A673 (cell line): Measurements from ENCODE around the gene DRD2. TPM values are rescaled to one million over a fixed set of nuclear protein-coding genes. Genes with fewer than 3 reads are reported as not detected.

Experiments used
- BruUV-seq: library from RNA; stranded (reverse); fragments of 400-500 nt; replicated peaks from 2 replicates; lab custom pipeline; 2021; lab: Mats Ljungman, UMichigan
- CTCF ChIA-PET: fragments of 300-600 bp; sonication (Branson Sonifier 250); formaldehyde crosslinking; loops from one replicate; lab custom pipeline; 2022; ENCODE audit warnings: antibody characterized with exemption; lab: Charles Lee
- POLR2A ChIA-PET: fragments of 300-600 bp; sonication (Branson Sonifier 250); formaldehyde crosslinking; loops from one replicate; lab custom pipeline; 2022; ENCODE audit warnings: antibody characterized with exemption; ENCODE audit not compliant: low non-redundant PET; lab: Charles Lee
- DNase-seq: peaks from one replicate; pipeline ENCODE4 v3.0.0-alpha.2; 2015; ENCODE audit warnings: low spot score
- H3K27ac ChIP-seq: fragments of 200-600 bp; sonication (generic); 2 replicates; pipeline ENCODE4 v1.5.1; 2016; ENCODE audit warnings: mixed run types, low read depth, mild to moderate bottlenecking, mixed read lengths, antibody characterized with exemption, low read length; ENCODE audit not compliant: poor library complexity, severe bottlenecking
- H3K27me3 ChIP-seq: fragments of 200-600 bp; sonication (generic); replicated peaks from 2 replicates; pipeline ENCODE4 v1.6.1; 2017; ENCODE audit warnings: mixed run types, low read depth, mild to moderate bottlenecking, mixed read lengths, antibody characterized with exemption, low read length; ENCODE audit not compliant: insufficient read depth, poor library complexity
- H3K36me3 ChIP-seq: fragments of 200-600 bp; sonication (generic); 2 replicates; pipeline ENCODE4 v1.6.1; 2016; ENCODE audit warnings: mixed run types, mild to moderate bottlenecking, mixed read lengths, antibody characterized with exemption, low read length; ENCODE audit not compliant: insufficient read depth, poor library complexity, severe bottlenecking
- H3K4me1 ChIP-seq: fragments of 200-600 bp; sonication (generic); 2 replicates; pipeline ENCODE4 v1.6.1; 2017; ENCODE audit warnings: mixed run types, mild to moderate bottlenecking, mixed read lengths, antibody characterized with exemption, low read length; ENCODE audit not compliant: insufficient read depth, poor library complexity, severe bottlenecking
- H3K4me3 ChIP-seq: fragments of 200-600 bp; sonication (generic); 2 replicates; pipeline ENCODE4 v1.5.1; 2016; ENCODE audit warnings: low read depth, mixed run types, mild to moderate bottlenecking, mixed read lengths, low read length; ENCODE audit not compliant: poor library complexity, severe bottlenecking
- H3K9me3 ChIP-seq: fragments of 200-600 bp; sonication (generic); 2 replicates; pipeline ENCODE4 v1.6.1; 2016; ENCODE audit warnings: mixed run types, low read depth, mild to moderate bottlenecking, mixed read lengths, antibody characterized with exemption, low read length; ENCODE audit not compliant: poor library complexity, severe bottlenecking
- EZH2 ChIP-seq: fragments of 200-600 bp; sonication (generic); IDR thresholded peaks from 2 replicates; pipeline ENCODE4 v1.6.1; 2017; ENCODE audit warnings: borderline replicate concordance, low read depth, mild to moderate bottlenecking, mixed read lengths, antibody characterized with exemption, low read length; ENCODE audit not compliant: poor library complexity, severe bottlenecking
- intact Hi-C: fragments of 100-400 bp; cut with micrococcal nuclease; formaldehyde crosslinking; loops from one replicate; pipeline ENCODE4 v1.10.0; 2022; ENCODE audit not compliant: unreplicated experiment
- total RNA-seq: library from RNA; stranded (reverse); gene quantifications from 2 replicates; pipeline ENCODE4 v1.2.3, GENCODE V29; 2021
- TF ChIP-seq, protein P1 (sequence below): fragments of 300-800, 200-600 bp; sonication (generic); conservative IDR thresholded peaks from 2 replicates; pipeline ENCODE4 v1.5.1; 2017; ENCODE audit warnings: low read depth, mild to moderate bottlenecking, antibody characterized with exemption, low read length, moderate library complexity, mixed read lengths

The DRD2 gene
- total RNA-seq, 1 experiment from 2014 or later = 0.39 TPM

DNA sequence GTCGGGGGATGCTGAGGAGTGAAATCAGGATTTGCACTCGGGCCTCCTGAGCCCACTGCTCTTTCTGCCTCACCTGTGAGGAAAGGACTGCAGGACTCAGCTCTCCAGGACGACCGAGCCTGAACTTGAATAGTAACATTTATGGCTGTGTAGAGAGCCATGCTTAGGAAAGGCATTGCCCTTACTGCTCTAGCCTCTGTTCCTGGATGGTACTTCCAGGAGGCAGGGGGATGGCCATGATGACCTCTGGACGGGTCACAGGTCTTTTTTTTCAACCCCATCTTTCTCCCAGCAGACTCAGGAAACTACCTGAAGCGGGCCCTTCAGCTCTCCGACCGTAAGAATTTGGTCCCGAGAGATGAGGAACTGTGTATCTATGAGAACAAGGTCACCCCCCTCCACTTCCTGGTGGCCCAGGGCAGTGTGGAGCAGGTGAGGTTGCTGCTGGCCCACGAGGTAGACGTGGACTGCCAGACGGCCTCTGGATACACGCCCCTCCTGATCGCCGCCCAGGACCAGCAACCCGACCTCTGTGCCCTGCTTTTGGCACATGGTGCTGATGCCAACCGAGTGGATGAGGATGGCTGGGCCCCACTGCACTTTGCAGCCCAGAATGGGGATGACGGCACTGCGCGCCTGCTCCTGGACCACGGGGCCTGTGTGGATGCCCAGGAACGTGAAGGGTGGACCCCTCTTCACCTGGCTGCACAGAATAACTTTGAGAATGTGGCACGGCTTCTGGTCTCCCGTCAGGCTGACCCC, 76.3 kb downstream of the DRD2 start:
- Histone ChIP-seq H3K27ac (no peak overlapping the region), H3K27me3 (no peaks in the 10 kb centered on the region), H3K4me1 (no peaks in the 10 kb centered on the region), H3K36me3 (no peaks in the 10 kb centered on the region), H3K4me3 (no peak overlapping the region), H3K9me3 (no peaks in the 10 kb centered on the region)
- ChIA-PET POLR2A (no interaction called here), CTCF (no interaction called here)
- no peak for DNase-seq
- intact Hi-C loops = no loop called here
- BruUV-seq = no TSS peak
- no peak for TF ChIP-seq EZH2

DNA sequence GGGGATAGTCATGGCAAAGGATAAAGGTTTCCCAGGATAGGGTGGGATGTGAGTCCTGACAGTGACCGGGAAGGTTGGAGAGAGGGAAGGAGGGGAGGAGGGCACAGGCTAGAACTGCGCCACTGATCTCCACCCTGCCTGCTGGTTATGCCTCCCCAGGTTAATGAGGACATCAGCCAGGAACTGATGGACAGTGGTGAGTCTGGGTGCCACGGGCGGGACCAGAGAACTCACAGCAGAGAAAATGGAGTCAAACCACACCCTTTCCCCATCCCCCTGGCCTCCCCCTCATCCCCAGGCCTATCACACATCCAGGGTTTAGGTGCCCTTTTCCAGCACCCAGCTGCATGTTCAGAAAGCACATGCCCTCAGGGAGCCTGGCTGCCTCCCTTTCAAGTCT, 77.4 kb downstream of the DRD2 start:
- no peaks in the 10 kb centered on the region for H3K4me1 ChIP-seq
- no TSS peak for BruUV-seq
- no peak overlapping the region for H3K27ac ChIP-seq
- H3K36me3 ChIP-seq = no peaks in the 10 kb centered on the region
- ChIA-PET CTCF (no interaction called here), POLR2A (no interaction called here)
- TF ChIP-seq EZH2 = no peak
- TF ChIP-seq, protein P1, sequence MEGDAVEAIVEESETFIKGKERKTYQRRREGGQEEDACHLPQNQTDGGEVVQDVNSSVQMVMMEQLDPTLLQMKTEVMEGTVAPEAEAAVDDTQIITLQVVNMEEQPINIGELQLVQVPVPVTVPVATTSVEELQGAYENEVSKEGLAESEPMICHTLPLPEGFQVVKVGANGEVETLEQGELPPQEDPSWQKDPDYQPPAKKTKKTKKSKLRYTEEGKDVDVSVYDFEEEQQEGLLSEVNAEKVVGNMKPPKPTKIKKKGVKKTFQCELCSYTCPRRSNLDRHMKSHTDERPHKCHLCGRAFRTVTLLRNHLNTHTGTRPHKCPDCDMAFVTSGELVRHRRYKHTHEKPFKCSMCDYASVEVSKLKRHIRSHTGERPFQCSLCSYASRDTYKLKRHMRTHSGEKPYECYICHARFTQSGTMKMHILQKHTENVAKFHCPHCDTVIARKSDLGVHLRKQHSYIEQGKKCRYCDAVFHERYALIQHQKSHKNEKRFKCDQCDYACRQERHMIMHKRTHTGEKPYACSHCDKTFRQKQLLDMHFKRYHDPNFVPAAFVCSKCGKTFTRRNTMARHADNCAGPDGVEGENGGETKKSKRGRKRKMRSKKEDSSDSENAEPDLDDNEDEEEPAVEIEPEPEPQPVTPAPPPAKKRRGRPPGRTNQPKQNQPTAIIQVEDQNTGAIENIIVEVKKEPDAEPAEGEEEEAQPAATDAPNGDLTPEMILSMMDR = no peak
- no peak for DNase-seq
- no peaks in the 10 kb centered on the region for H3K27me3 ChIP-seq
- intact Hi-C loops = no loop called here
- H3K4me3 ChIP-seq = no peak overlapping the region
- H3K9me3 ChIP-seq = no peaks in the 10 kb centered on the region

DNA sequence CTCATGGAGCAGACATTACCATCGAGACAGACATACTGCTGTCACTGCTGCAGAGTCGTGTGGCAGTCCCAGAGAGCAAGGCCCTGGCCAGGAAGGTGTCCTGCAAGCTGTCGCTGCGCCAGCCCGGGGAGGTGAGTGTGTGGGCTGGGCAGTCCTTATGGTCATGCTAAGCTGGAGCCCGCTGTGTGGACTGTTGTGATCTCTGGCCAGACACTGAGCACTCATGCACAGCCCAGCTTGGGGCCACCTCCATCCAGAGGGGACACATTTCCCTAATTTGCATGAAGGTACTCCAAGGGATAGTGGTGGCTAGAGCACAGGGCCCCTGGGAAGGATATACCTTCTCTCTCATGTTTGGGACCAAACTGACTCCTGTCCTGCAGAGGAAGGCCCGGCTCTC, 78.0 kb downstream of the DRD2 start:
- no peaks in the 10 kb centered on the region for H3K36me3 ChIP-seq
- H3K4me1 ChIP-seq = no peaks in the 10 kb centered on the region
- no peak overlapping the region for H3K27ac ChIP-seq
- TF ChIP-seq, protein P1 = no peak
- no peak for TF ChIP-seq EZH2
- DNase-seq = no peak
- no peaks in the 10 kb centered on the region for H3K9me3 ChIP-seq
- BruUV-seq = no TSS peak
- POLR2A ChIA-PET = no interaction called here
- no peak overlapping the region for H3K4me3 ChIP-seq
- CTCF ChIA-PET = interaction anchor here (0.9 kb wide), 1 partner anchor 21 kb away, joined by 3 read pairs; no protein-coding TSS in a partner anchor
- H3K27me3 ChIP-seq = no peaks in the 10 kb centered on the region
- intact Hi-C loops = no loop called here

DNA sequence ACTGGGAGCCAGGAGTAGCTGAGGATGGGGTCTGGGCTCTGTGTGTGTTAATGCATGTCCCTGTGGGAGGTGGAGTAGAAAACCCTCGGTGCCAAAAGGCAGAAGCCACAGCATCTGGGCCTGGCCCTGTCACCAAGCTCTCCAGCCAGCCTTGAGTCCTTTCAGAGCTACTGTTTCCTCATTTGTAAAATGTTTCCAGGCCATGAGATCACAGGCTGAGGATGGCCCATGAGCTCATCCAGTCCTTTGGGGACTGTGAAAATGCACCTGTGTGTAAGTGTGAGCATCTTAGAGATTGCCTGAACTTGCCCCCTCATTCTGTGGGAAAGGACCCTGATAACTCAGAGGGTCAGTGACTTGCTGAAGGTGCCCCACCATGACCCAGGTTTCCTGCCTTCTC, 78.5 kb downstream of the DRD2 start:
- TF ChIP-seq EZH2 = no peak
- TF ChIP-seq, protein P1 = no peak
- CTCF ChIA-PET = interaction anchor here (0.9 kb wide), 1 partner anchor 20 kb away, joined by 3 read pairs; no protein-coding TSS in a partner anchor
- intact Hi-C loops = no loop called here
- Histone ChIP-seq H3K9me3 (no peaks in the 10 kb centered on the region), H3K36me3 (no peaks in the 10 kb centered on the region), H3K4me3 (no peak overlapping the region), H3K4me1 (no peaks in the 10 kb centered on the region), H3K27ac (no peak overlapping the region), H3K27me3 (no peaks in the 10 kb centered on the region)
- BruUV-seq = no TSS peak
- POLR2A ChIA-PET = no interaction called here
- DNase-seq = no peak
